ENCODE results near the gene ISG20L2.

ISG20L2 gene

GRCh38 chr1:156696755-156697154 lies 31.8 kb downstream of the ISG20L2 start:
- no peak overlapping the region for H3K9ac ChIP-seq (ENCODE audit: insufficient read length, low read depth)
- no peak overlapping the region for H3K4me3 ChIP-seq (ENCODE audit: insufficient read length, low read depth)
- no peaks in the 10 kb centered on the region; the same call in 1 of the 2 replicates for H3K9me3 ChIP-seq (ENCODE audit: insufficient read depth, low read length)
- peaks cover 31% of the 10 kb centered on the region for H3K4me1 ChIP-seq (ENCODE audit: insufficient read depth, insufficient read length)
- TF ChIP-seq YY1 (IDR thresholded peaks at IDR 0.05; ENCODE audit: insufficient read depth, insufficient read length), result no peak
- H3K27me3 ChIP-seq (ENCODE audit: insufficient read depth, insufficient read length), result no peaks in the 10 kb centered on the region
- H3K36me3 ChIP-seq (ENCODE audit: insufficient read depth, insufficient read length, low read length), result peaks cover 37% of the 10 kb centered on the region
- no peak for DNase-seq (ENCODE audit: low read depth, low spot score)

GRCh38 chr1:156694690-156694962 lies 33.9 kb downstream of the ISG20L2 start:
- Histone ChIP-seq H3K27me3 (ENCODE audit: insufficient read depth, insufficient read length) (no peaks in the 10 kb centered on the region), H3K4me1 (ENCODE audit: insufficient read depth, insufficient read length) (peaks cover 38% of the 10 kb centered on the region), H3K9ac (ENCODE audit: insufficient read length, low read depth) (peak overlapping the region; percentile 64), H3K36me3 (ENCODE audit: insufficient read depth, insufficient read length, low read length) (peaks cover 16% of the 10 kb centered on the region), H3K4me3 (ENCODE audit: insufficient read length, low read depth) (no peak overlapping the region), H3K9me3 (ENCODE audit: insufficient read depth, low read length) (no peaks in the 10 kb centered on the region)
- no peak for DNase-seq (ENCODE audit: low read depth, low spot score)
- TF ChIP-seq ZNF274 (IDR thresholded peaks at IDR 0.05; ENCODE audit: low read depth, low read length), result no peak
- TF ChIP-seq YY1 (IDR thresholded peaks at IDR 0.05; ENCODE audit: insufficient read depth, insufficient read length), result no peak
- no peak for TF ChIP-seq SUZ12 (IDR thresholded peaks at IDR 0.05; ENCODE audit: extremely low read depth, insufficient read depth, insufficient read length)

GRCh38 chr1:156693848-156694689 lies 34.5 kb downstream of the ISG20L2 start:
- H3K9ac ChIP-seq (ENCODE audit: insufficient read length, low read depth), result peak overlapping the region; percentile 64
- no peaks in the 10 kb centered on the region for H3K9me3 ChIP-seq (ENCODE audit: insufficient read depth, low read length)
- TF ChIP-seq YY1 (IDR thresholded peaks at IDR 0.05; ENCODE audit: insufficient read depth, insufficient read length), result no peak
- TF ChIP-seq SUZ12 (IDR thresholded peaks at IDR 0.05; ENCODE audit: extremely low read depth, insufficient read depth, insufficient read length), result no peak
- TF ChIP-seq ZNF274 (IDR thresholded peaks at IDR 0.05; ENCODE audit: low read depth, low read length), result no peak
- DNase-seq (ENCODE audit: low read depth, low spot score), result no peak
- H3K27me3 ChIP-seq (ENCODE audit: insufficient read depth, insufficient read length), result no peaks in the 10 kb centered on the region
- peaks cover 38% of the 10 kb centered on the region for H3K4me1 ChIP-seq (ENCODE audit: insufficient read depth, insufficient read length)
- H3K36me3 ChIP-seq (ENCODE audit: insufficient read depth, insufficient read length, low read length), result peaks cover 10% of the 10 kb centered on the region
- H3K4me3 ChIP-seq (ENCODE audit: insufficient read length, low read depth), result peak overlapping the region; percentile 21

- H3K9ac ChIP-seq (ENCODE audit: insufficient read length, low read depth), result peak overlapping the region; percentile 64
Observed at GRCh38 chr1:156692925-156693847, 35.4 kb downstream of the ISG20L2 start.

GRCh38 chr1:156692441-156692924 lies 36.1 kb downstream of the ISG20L2 start:
- no peak for DNase-seq (ENCODE audit: low read depth, low spot score)
- peak overlapping the region; percentile 9 for H3K4me3 ChIP-seq (ENCODE audit: insufficient read length, low read depth)

More at GRCh38 chr1:156692925-156693847, 35.4 kb downstream of the ISG20L2 start:
- TF ChIP-seq SUZ12 (IDR thresholded peaks at IDR 0.05; ENCODE audit: extremely low read depth, insufficient read depth, insufficient read length) (no peak), ZNF274 (IDR thresholded peaks at IDR 0.05; ENCODE audit: low read depth, low read length) (no peak), YY1 (IDR thresholded peaks at IDR 0.05; ENCODE audit: insufficient read depth, insufficient read length) (no peak)
- peak overlapping the region; percentile 21 for H3K4me3 ChIP-seq (ENCODE audit: insufficient read length, low read depth)
- no peaks in the 10 kb centered on the region for H3K27me3 ChIP-seq (ENCODE audit: insufficient read depth, insufficient read length)
- peaks cover 38% of the 10 kb centered on the region for H3K4me1 ChIP-seq (ENCODE audit: insufficient read depth, insufficient read length)
- H3K36me3 ChIP-seq (ENCODE audit: insufficient read depth, insufficient read length, low read length), result peaks cover 3% of the 10 kb centered on the region
- DNase-seq (ENCODE audit: low read depth, low spot score), result peak; percentile 100
- H3K9me3 ChIP-seq (ENCODE audit: insufficient read depth, low read length), result no peaks in the 10 kb centered on the region

GRCh38 chr1:156691665-156692440 lies 36.7 kb downstream of the ISG20L2 start:
- TF ChIP-seq YY1 (IDR thresholded peaks at IDR 0.05; ENCODE audit: insufficient read depth, insufficient read length) (no peak), SUZ12 (IDR thresholded peaks at IDR 0.05; ENCODE audit: extremely low read depth, insufficient read depth, insufficient read length) (no peak), ZNF274 (IDR thresholded peaks at IDR 0.05; ENCODE audit: low read depth, low read length) (no peak)
- no peaks in the 10 kb centered on the region for H3K27me3 ChIP-seq (ENCODE audit: insufficient read depth, insufficient read length)
- H3K36me3 ChIP-seq (ENCODE audit: insufficient read depth, insufficient read length, low read length), result no peaks in the 10 kb centered on the region
- peaks cover 38% of the 10 kb centered on the region for H3K4me1 ChIP-seq (ENCODE audit: insufficient read depth, insufficient read length)
- H3K4me3 ChIP-seq (ENCODE audit: insufficient read length, low read depth), result peak overlapping the region; percentile 9
- H3K9me3 ChIP-seq (ENCODE audit: insufficient read depth, low read length), result no peaks in the 10 kb centered on the region
- no peak for DNase-seq (ENCODE audit: low read depth, low spot score)
- H3K9ac ChIP-seq (ENCODE audit: insufficient read length, low read depth), result peak overlapping the region; percentile 53

More at GRCh38 chr1:156692441-156692924, 36.1 kb downstream of the ISG20L2 start:
- no peak for TF ChIP-seq ZNF274 (IDR thresholded peaks at IDR 0.05; ENCODE audit: low read depth, low read length)
- TF ChIP-seq SUZ12 (IDR thresholded peaks at IDR 0.05; ENCODE audit: extremely low read depth, insufficient read depth, insufficient read length), result no peak
- TF ChIP-seq YY1 (IDR thresholded peaks at IDR 0.05; ENCODE audit: insufficient read depth, insufficient read length), result no peak
- H3K4me1 ChIP-seq (ENCODE audit: insufficient read depth, insufficient read length), result peaks cover 38% of the 10 kb centered on the region
- H3K9me3 ChIP-seq (ENCODE audit: insufficient read depth, low read length), result no peaks in the 10 kb centered on the region
- H3K9ac ChIP-seq (ENCODE audit: insufficient read length, low read depth), result peak overlapping the region; percentile 53
- H3K36me3 ChIP-seq (ENCODE audit: insufficient read depth, insufficient read length, low read length), result no peaks in the 10 kb centered on the region
- no peaks in the 10 kb centered on the region for H3K27me3 ChIP-seq (ENCODE audit: insufficient read depth, insufficient read length)
